Measurements from ENCODE around the gene KCNJ2. TPM values are rescaled to one million over a fixed set of nuclear protein-coding genes. Genes with fewer than 3 reads are reported as not detected.

KCNJ2 gene
- total and polyA plus RNA-seq, 10 of the 15 experiments (the other 5 are each of a cell fraction or from before 2014, with no cell fraction given): 1.6 to 10.1 (median 3.2) TPM

DNA sequence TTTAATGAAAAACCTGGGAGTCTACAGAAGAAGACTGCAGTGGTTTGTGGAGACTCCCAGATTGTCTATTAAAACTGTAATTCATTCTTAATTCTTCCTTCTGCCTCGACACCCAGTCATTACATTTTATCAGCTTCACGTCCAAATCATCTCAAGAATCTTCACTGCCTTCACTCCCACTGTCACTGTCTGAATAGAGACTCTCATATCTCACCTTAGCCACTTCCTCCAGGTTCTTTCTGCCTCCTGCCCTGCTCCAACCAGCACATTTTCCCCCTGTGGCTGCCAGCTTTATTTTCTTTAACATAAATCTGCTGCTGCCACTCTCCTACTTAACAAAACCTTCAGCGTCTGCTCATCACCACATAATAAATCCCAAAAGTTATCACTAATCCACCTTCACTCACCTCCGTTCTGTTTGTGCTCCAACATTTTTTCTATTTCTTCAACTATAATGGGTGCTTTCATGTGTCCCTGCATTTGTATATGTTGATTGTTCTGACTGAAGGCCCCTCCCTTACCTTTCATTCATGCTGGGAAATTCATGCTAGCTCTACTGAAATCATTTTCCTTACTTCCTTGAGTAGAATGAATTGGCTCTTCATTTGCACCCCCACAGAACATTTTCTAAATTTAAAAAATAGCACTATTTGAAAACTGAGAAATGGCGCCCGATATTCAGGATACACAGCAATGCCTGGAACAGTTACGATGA, 38.9 kb downstream of the KCNJ2 start (continued):
- TF ChIP-seq KLF5 (IDR thresholded peaks at IDR 0.05; ENCODE audit: partially characterized antibody): no peak
- peak; percentile 91 for TF ChIP-seq IKZF1 (conservative IDR thresholded peaks at IDR 0.05)
- no peak for TF ChIP-seq IRF4 (IDR thresholded peaks at IDR 0.05; ENCODE audit: low read depth, low read length)
- no peak for TF ChIP-seq TARDBP (IDR thresholded peaks at IDR 0.05; ENCODE audit: borderline replicate concordance)
- no peak for TF ChIP-seq SMARCA5 (IDR thresholded peaks at IDR 0.05)
- TF ChIP-seq SMAD1 (IDR thresholded peaks at IDR 0.05; ENCODE audit: low read depth, partially characterized antibody): no peak
- TF ChIP-seq MTA2 (IDR thresholded peaks at IDR 0.05; ENCODE audit: low read depth): peak; percentile 91
- TF ChIP-seq TCF3 (IDR thresholded peaks at IDR 0.05; ENCODE audit: borderline replicate concordance, insufficient read depth, low read depth, low read length): no peak
- TF ChIP-seq FOXM1 (IDR thresholded peaks at IDR 0.05; ENCODE audit: low read depth, low read length): no peak
- TF ChIP-seq, protein P1, sequence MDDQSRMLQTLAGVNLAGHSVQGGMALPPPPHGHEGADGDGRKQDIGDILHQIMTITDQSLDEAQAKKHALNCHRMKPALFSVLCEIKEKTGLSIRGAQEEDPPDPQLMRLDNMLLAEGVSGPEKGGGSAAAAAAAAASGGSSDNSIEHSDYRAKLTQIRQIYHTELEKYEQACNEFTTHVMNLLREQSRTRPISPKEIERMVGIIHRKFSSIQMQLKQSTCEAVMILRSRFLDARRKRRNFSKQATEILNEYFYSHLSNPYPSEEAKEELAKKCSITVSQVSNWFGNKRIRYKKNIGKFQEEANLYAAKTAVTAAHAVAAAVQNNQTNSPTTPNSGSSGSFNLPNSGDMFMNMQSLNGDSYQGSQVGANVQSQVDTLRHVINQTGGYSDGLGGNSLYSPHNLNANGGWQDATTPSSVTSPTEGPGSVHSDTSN (IDR thresholded peaks at IDR 0.05; ENCODE audit: insufficient replicate concordance, low read depth, low read length): no peak
- no peak for TF ChIP-seq TAF1 (IDR thresholded peaks at IDR 0.05; ENCODE audit: borderline replicate concordance, low read depth, low read length)
- TF ChIP-seq, protein P2, sequence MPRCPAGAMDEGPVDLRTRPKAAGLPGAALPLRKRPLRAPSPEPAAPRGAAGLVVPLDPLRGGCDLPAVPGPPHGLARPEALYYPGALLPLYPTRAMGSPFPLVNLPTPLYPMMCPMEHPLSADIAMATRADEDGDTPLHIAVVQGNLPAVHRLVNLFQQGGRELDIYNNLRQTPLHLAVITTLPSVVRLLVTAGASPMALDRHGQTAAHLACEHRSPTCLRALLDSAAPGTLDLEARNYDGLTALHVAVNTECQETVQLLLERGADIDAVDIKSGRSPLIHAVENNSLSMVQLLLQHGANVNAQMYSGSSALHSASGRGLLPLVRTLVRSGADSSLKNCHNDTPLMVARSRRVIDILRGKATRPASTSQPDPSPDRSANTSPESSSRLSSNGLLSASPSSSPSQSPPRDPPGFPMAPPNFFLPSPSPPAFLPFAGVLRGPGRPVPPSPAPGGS (IDR thresholded peaks at IDR 0.05; ENCODE audit: borderline replicate concordance, insufficient read depth, low read depth, low read length, poor library complexity, severe bottlenecking): no peak
- TF ChIP-seq, protein P3, sequence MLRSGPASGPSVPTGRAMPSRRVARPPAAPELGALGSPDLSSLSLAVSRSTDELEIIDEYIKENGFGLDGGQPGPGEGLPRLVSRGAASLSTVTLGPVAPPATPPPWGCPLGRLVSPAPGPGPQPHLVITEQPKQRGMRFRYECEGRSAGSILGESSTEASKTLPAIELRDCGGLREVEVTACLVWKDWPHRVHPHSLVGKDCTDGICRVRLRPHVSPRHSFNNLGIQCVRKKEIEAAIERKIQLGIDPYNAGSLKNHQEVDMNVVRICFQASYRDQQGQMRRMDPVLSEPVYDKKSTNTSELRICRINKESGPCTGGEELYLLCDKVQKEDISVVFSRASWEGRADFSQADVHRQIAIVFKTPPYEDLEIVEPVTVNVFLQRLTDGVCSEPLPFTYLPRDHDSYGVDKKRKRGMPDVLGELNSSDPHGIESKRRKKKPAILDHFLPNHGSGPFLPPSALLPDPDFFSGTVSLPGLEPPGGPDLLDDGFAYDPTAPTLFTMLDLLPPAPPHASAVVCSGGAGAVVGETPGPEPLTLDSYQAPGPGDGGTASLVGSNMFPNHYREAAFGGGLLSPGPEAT (IDR thresholded peaks at IDR 0.05; ENCODE audit: low read depth): peak; percentile 79
- TF ChIP-seq POLR2AphosphoS2 (IDR thresholded peaks at IDR 0.05; ENCODE audit: low read depth, low read length): no peak
- peak; percentile 80 for TF ChIP-seq NBN (IDR thresholded peaks at IDR 0.05)
- no peak for TF ChIP-seq HDAC6 (IDR thresholded peaks at IDR 0.05; ENCODE audit: unreplicated experiment)
- TF ChIP-seq ZNF207 (IDR thresholded peaks at IDR 0.05; ENCODE audit: borderline replicate concordance): no peak
- no peak for TF ChIP-seq PAX8 (IDR thresholded peaks at IDR 0.05)
- no peak for TF ChIP-seq HDAC2 (IDR thresholded peaks at IDR 0.05)
- TF ChIP-seq BMI1 (IDR thresholded peaks at IDR 0.05; ENCODE audit: borderline replicate concordance): peak; percentile 39; the same call in 1 of the 2 replicates
- no peak for TF ChIP-seq GABPA (IDR thresholded peaks at IDR 0.05; ENCODE audit: low read depth)
- TF ChIP-seq FOXK2 (IDR thresholded peaks at IDR 0.05): no peak
- TF ChIP-seq NFYB (IDR thresholded peaks at IDR 0.05; ENCODE audit: insufficient read depth, low read depth, low read length): no peak
- TF ChIP-seq STAT3 (IDR thresholded peaks at IDR 0.05; ENCODE audit: low read depth, low read length): no peak
- TF ChIP-seq BCL11A (IDR thresholded peaks at IDR 0.05; ENCODE audit: low read depth, low read length): peak; percentile 46; the same call in 1 of the 2 replicates
- TF ChIP-seq SUZ12 (IDR thresholded peaks at IDR 0.05; ENCODE audit: unreplicated experiment): no peak
- peak; percentile 89 for TF ChIP-seq DPF2 (IDR thresholded peaks at IDR 0.05)
- TF ChIP-seq, protein P4, sequence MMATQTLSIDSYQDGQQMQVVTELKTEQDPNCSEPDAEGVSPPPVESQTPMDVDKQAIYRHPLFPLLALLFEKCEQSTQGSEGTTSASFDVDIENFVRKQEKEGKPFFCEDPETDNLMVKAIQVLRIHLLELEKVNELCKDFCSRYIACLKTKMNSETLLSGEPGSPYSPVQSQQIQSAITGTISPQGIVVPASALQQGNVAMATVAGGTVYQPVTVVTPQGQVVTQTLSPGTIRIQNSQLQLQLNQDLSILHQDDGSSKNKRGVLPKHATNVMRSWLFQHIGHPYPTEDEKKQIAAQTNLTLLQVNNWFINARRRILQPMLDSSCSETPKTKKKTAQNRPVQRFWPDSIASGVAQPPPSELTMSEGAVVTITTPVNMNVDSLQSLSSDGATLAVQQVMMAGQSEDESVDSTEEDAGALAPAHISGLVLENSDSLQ (IDR thresholded peaks at IDR 0.05): 0 out of 2 replicates have a peak, but pooled peaks have one; percentile 38
